GM23338 (cell line): ENCODE measurements around the gene TMEM273. TPM values are rescaled to one million over a fixed set of nuclear protein-coding genes. Genes with fewer than 3 reads are reported as not detected.

ENCODE experiments used
- ATAC-seq: fragments of 200-7000 bp; cut with Tn5 transposase; 3 replicates; pipeline ENCODE4 v1.9.1; 2020
- DNase-seq: peaks from one replicate; pipeline ENCODE4 v3.0.0-alpha.2; 2015; ENCODE audit warnings: low spot score
- H2AFZ ChIP-seq: fragments of 200-600 bp; sonication (generic); 2 replicates; pipeline ENCODE4 v1.8.0; 2016; ENCODE audit warnings: antibody characterized with exemption, mild to moderate bottlenecking, moderate library complexity
- H3F3A ChIP-seq: fragments of 200-600 bp; sonication (generic); replicated peaks from 2 replicates; pipeline ENCODE4 v1.8.0; 2017; ENCODE audit warnings: antibody characterized with exemption, mixed run types, low read depth
- H3K27ac ChIP-seq: fragments of 200-600 bp; sonication (generic); 2 replicates; pipeline ENCODE4 v1.6.1; 2016; ENCODE audit warnings: low read depth
- H3K27me3 ChIP-seq: fragments of 200-600 bp; sonication (generic); 2 replicates; pipeline ENCODE4 v1.8.0; 2016; ENCODE audit warnings: mild to moderate bottlenecking, mixed run types, moderate library complexity; ENCODE audit not compliant: insufficient read depth
- H3K36me3 ChIP-seq: fragments of 200-600 bp; sonication (generic); 2 replicates; pipeline ENCODE4 v1.8.0; 2016; ENCODE audit warnings: mild to moderate bottlenecking; ENCODE audit not compliant: insufficient read depth
- H3K4me1 ChIP-seq: fragments of 200-600 bp; sonication (generic); 2 replicates; pipeline ENCODE4 v1.8.0; 2016; ENCODE audit warnings: mild to moderate bottlenecking, moderate library complexity; ENCODE audit not compliant: insufficient read depth
- H3K4me2 ChIP-seq: fragments of 200-600 bp; sonication (generic); 2 replicates; pipeline ENCODE4 v1.7.1; 2017; ENCODE audit warnings: mixed run types
- H3K4me3 ChIP-seq: fragments of 200-600 bp; sonication (generic); 2 replicates; pipeline ENCODE4 v1.6.1; 2016; ENCODE audit warnings: mixed run types
- H3K79me2 ChIP-seq: fragments of 200-600 bp; sonication (generic); replicated peaks from 2 replicates; pipeline ENCODE4 v1.8.0; 2017; ENCODE audit warnings: mild to moderate bottlenecking; ENCODE audit not compliant: insufficient read depth
- H3K9me2 ChIP-seq: fragments of 200-600 bp; sonication (generic); 2 replicates; pipeline ENCODE4 v1.8.0; 2017; ENCODE audit not compliant: insufficient read depth
- H4K20me1 ChIP-seq: fragments of 200-600 bp; sonication (generic); replicated peaks from 2 replicates; pipeline ENCODE4 v1.8.0; 2017; ENCODE audit warnings: mild to moderate bottlenecking; ENCODE audit not compliant: insufficient read depth
- H3K27ac Mint-ChIP-seq: 2 replicates; pipeline ENCODE4 v1.8.0; 2020; ENCODE audit warnings: inconsistent platforms, mild to moderate bottlenecking, moderate library complexity, mixed read lengths
- H3K27me3 Mint-ChIP-seq: 3 replicates; pipeline ENCODE4 v1.8.0; 2022; ENCODE audit warnings: low read depth, mild to moderate bottlenecking, moderate library complexity, mixed read lengths, inconsistent platforms; ENCODE audit not compliant: insufficient read depth, poor library complexity
- H3K36me3 Mint-ChIP-seq: 3 replicates; pipeline ENCODE4 v1.8.0; 2021; ENCODE audit warnings: low read depth, mild to moderate bottlenecking, inconsistent platforms, moderate library complexity, mixed read lengths
- H3K4me1 Mint-ChIP-seq: 3 replicates; pipeline ENCODE4 v1.8.0; 2020; ENCODE audit warnings: mild to moderate bottlenecking, inconsistent platforms, mixed read lengths
- H3K4me3 Mint-ChIP-seq: 3 replicates; pipeline ENCODE4 v1.8.0; 2021; ENCODE audit warnings: moderate library complexity, mild to moderate bottlenecking, inconsistent platforms, mixed read lengths
- H3K9me3 Mint-ChIP-seq: 3 replicates; pipeline ENCODE4 v1.8.0; 2020; ENCODE audit warnings: moderate library complexity, mild to moderate bottlenecking, inconsistent platforms, mixed read lengths
- CREB1 ChIP-seq: fragments of 250-450 bp; sonication (Bioruptor Pico); IDR thresholded peaks from 2 replicates; pipeline ENCODE4 v1.5.0; 2020; ENCODE audit warnings: low read depth, mild to moderate bottlenecking, moderate library complexity
- EZH2 ChIP-seq: fragments of 200-600 bp; sonication (generic); IDR thresholded peaks from one replicate; pipeline ENCODE4 v1.8.0; 2017; ENCODE audit warnings: antibody characterized with exemption, mild to moderate bottlenecking, low read depth; ENCODE audit not compliant: unreplicated experiment
- EZH2phosphoT487 ChIP-seq: fragments of 200-600 bp; sonication (generic); IDR thresholded peaks from one replicate; pipeline ENCODE4 v1.8.1; 2018; ENCODE audit warnings: antibody characterized with exemption; ENCODE audit not compliant: unreplicated experiment
- JUNB ChIP-seq: IDR thresholded peaks from one replicate; pipeline ENCODE4 v1.6.1; 2016; ENCODE audit warnings: antibody characterized with exemption; ENCODE audit not compliant: unreplicated experiment
- NANOG ChIP-seq: IDR thresholded peaks from 2 replicates; pipeline ENCODE4 v1.6.1; 2016; ENCODE audit warnings: antibody characterized with exemption, borderline replicate concordance
- POLR2AphosphoS5 ChIP-seq: IDR thresholded peaks from 2 replicates; pipeline ENCODE4 v1.6.1; 2016; ENCODE audit warnings: antibody characterized with exemption, low read depth
- STAT1 ChIP-seq: IDR thresholded peaks from one replicate; pipeline ENCODE4 v1.6.1; 2016; ENCODE audit warnings: antibody characterized with exemption; ENCODE audit not compliant: unreplicated experiment
- polyA plus RNA-seq: library from polyadenylated mRNA; unstranded; fragments of >200 nt; fragmentation: Nextera tagmentation; extraction: Ambion mirVana; gene quantifications from 2 replicates; pipeline ENCODE4 v1.2.1, GENCODE V29; 2016
- total RNA-seq: library from RNA; depleted of rRNA; stranded (reverse); fragments of >200 nt; shearing (Covaris generic); gene quantifications from 2 replicates; pipeline ENCODE4 v1.2.3, GENCODE V29; 2014
- TF ChIP-seq, protein P1 (sequence below): fragments of 250-450 bp; sonication (Bioruptor Pico); IDR thresholded peaks from 2 replicates; pipeline ENCODE4 v1.5.0; 2020; ENCODE audit warnings: mild to moderate bottlenecking, moderate library complexity
- TF ChIP-seq, protein P2 (sequence below), 2 experiments: fragments of 200-600 bp in 1 of 2; sonication (generic) in 1 of 2; conservative IDR thresholded peaks; 2 replicates each; pipeline versions ENCODE4 v1.5.1 to v1.6.1; 2016 to 2017; ENCODE audit warnings: antibody characterized with exemption in 2 of 2, low read depth in 2 of 2, mild to moderate bottlenecking in 2 of 2, moderate library complexity in 1 of 2
- TF ChIP-seq, protein P3 (sequence below): IDR thresholded peaks from 2 replicates; pipeline ENCODE4 v1.6.1; 2016; ENCODE audit warnings: antibody characterized with exemption
- TF ChIP-seq, protein P4 (sequence below): IDR thresholded peaks from one replicate; pipeline ENCODE4 v1.6.1; 2018; ENCODE audit warnings: antibody characterized with exemption; ENCODE audit not compliant: unreplicated experiment

TMEM273 gene
- total and polyA plus RNA-seq, 2 experiments from 2014 or later: not detected

DNA sequence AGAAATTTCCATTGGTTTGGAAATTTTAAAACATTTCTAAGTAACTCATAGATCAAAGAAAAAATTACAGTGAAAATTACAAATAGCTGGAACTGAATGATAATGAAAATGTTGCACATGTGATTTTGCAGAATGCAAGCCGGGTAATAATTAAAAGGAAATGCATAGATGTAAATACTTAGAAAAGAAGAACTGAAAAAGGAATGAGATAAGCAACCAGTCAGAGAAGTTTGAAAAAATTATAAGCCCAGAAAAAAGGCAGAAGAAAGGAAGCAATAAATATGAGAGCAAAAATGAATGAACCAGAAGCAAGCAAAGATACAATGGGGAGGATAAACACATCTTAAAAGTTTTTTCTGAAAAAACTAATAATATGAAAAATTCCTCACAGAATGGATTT lies 3.2 kb upstream of the TMEM273 start (continued):
- TF ChIP-seq, protein P1, sequence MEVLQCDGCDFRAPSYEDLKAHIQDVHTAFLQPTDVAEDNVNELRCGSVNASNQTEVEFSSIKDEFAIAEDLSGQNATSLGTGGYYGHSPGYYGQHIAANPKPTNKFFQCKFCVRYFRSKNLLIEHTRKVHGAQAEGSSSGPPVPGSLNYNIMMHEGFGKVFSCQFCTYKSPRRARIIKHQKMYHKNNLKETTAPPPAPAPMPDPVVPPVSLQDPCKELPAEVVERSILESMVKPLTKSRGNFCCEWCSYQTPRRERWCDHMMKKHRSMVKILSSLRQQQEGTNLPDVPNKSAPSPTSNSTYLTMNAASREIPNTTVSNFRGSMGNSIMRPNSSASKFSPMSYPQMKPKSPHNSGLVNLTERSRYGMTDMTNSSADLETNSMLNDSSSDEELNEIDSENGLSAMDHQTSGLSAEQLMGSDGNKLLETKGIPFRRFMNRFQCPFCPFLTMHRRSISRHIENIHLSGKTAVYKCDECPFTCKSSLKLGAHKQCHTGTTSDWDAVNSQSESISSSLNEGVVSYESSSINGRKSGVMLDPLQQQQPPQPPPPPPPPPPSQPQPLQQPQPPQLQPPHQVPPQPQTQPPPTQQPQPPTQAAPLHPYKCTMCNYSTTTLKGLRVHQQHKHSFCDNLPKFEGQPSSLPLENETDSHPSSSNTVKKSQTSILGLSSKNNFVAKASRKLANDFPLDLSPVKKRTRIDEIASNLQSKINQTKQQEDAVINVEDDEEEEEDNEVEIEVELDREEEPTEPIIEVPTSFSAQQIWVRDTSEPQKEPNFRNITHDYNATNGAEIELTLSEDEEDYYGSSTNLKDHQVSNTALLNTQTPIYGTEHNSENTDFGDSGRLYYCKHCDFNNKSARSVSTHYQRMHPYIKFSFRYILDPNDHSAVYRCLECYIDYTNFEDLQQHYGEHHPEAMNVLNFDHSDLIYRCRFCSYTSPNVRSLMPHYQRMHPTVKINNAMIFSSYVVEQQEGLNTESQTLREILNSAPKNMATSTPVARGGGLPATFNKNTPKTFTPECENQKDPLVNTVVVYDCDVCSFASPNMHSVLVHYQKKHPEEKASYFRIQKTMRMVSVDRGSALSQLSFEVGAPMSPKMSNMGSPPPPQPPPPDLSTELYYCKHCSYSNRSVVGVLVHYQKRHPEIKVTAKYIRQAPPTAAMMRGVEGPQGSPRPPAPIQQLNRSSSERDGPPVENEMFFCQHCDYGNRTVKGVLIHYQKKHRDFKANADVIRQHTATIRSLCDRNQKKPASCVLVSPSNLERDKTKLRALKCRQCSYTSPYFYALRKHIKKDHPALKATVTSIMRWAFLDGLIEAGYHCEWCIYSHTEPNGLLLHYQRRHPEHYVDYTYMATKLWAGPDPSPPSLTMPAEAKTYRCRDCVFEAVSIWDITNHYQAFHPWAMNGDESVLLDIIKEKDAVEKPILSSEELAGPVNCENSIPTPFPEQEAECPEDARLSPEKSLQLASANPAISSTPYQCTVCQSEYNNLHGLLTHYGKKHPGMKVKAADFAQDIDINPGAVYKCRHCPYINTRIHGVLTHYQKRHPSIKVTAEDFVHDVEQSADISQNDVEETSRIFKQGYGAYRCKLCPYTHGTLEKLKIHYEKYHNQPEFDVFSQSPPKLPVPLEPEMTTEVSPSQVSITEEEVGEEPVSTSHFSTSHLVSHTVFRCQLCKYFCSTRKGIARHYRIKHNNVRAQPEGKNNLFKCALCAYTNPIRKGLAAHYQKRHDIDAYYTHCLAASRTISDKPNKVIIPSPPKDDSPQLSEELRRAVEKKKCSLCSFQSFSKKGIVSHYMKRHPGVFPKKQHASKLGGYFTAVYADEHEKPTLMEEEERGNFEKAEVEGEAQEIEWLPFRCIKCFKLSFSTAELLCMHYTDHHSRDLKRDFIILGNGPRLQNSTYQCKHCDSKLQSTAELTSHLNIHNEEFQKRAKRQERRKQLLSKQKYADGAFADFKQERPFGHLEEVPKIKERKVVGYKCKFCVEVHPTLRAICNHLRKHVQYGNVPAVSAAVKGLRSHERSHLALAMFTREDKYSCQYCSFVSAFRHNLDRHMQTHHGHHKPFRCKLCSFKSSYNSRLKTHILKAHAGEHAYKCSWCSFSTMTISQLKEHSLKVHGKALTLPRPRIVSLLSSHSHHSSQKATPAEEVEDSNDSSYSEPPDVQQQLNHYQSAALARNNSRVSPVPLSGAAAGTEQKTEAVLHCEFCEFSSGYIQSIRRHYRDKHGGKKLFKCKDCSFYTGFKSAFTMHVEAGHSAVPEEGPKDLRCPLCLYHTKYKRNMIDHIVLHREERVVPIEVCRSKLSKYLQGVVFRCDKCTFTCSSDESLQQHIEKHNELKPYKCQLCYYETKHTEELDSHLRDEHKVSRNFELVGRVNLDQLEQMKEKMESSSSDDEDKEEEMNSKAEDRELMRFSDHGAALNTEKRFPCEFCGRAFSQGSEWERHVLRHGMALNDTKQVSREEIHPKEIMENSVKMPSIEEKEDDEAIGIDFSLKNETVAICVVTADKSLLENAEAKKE (CRISPR knock-in tag): no peak
- TF ChIP-seq CREB1 (no peak), EZH2 (no peak)

DNA sequence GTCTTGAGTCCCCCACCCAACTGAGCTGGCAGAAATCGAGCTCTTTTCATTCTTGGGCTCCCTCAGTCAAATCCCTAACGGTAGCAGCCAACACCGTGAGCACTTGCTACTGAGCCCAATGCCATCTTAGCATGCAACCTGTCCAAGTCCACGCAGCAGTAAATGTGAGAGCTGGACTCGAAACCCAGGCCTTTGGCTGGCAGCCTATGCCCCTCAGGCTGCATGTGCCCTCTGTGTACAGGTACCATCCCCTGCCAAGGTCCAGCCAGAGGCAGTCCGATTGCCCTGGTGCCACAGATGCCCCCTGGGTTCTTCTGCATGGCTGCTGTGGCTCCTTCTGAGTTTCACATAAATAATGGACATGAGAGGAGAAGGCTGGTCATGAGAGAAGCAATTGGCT lies 1.2 kb upstream of the TMEM273 start:
- Mint-ChIP-seq H3K9me3 (no peaks in the 10 kb centered on the region), H3K27me3 (peaks cover 3% of the 10 kb centered on the region), H3K36me3 (no peaks in the 10 kb centered on the region), H3K27ac (no peak overlapping the region), H3K4me3 (no peak overlapping the region), H3K4me1 (peaks cover 4% of the 10 kb centered on the region; the same call in 2 of the 3 replicates)
- DNase-seq (no peak), ATAC-seq (no peak)
- Histone ChIP-seq H3K27ac (no peak overlapping the region), H3K36me3 (no peaks in the 10 kb centered on the region), H3K4me2 (no peak overlapping the region), H2AFZ (no peak overlapping the region), H3K4me1 (no peaks in the 10 kb centered on the region), H3F3A (no peaks in the 10 kb centered on the region), H3K9me2 (no peaks in the 10 kb centered on the region), H3K27me3 (no peaks in the 10 kb centered on the region), H3K79me2 (no peaks in the 10 kb centered on the region), H3K4me3 (no peak overlapping the region), H4K20me1 (no peaks in the 10 kb centered on the region)
- TF ChIP-seq EZH2phosphoT487: no peak
- TF ChIP-seq NANOG: no peak
- no peak for TF ChIP-seq CREB1
- no peak for TF ChIP-seq JUNB
- no peak for TF ChIP-seq POLR2AphosphoS5
- TF ChIP-seq, protein P2, sequence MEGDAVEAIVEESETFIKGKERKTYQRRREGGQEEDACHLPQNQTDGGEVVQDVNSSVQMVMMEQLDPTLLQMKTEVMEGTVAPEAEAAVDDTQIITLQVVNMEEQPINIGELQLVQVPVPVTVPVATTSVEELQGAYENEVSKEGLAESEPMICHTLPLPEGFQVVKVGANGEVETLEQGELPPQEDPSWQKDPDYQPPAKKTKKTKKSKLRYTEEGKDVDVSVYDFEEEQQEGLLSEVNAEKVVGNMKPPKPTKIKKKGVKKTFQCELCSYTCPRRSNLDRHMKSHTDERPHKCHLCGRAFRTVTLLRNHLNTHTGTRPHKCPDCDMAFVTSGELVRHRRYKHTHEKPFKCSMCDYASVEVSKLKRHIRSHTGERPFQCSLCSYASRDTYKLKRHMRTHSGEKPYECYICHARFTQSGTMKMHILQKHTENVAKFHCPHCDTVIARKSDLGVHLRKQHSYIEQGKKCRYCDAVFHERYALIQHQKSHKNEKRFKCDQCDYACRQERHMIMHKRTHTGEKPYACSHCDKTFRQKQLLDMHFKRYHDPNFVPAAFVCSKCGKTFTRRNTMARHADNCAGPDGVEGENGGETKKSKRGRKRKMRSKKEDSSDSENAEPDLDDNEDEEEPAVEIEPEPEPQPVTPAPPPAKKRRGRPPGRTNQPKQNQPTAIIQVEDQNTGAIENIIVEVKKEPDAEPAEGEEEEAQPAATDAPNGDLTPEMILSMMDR (conservative IDR thresholded peaks at IDR 0.05; ENCODE audit: low read depth in 2 of 2): no peak
- TF ChIP-seq STAT1: no peak
- TF ChIP-seq, protein P3, sequence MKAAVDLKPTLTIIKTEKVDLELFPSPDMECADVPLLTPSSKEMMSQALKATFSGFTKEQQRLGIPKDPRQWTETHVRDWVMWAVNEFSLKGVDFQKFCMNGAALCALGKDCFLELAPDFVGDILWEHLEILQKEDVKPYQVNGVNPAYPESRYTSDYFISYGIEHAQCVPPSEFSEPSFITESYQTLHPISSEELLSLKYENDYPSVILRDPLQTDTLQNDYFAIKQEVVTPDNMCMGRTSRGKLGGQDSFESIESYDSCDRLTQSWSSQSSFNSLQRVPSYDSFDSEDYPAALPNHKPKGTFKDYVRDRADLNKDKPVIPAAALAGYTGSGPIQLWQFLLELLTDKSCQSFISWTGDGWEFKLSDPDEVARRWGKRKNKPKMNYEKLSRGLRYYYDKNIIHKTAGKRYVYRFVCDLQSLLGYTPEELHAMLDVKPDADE: no peak
- TF ChIP-seq, protein P4, sequence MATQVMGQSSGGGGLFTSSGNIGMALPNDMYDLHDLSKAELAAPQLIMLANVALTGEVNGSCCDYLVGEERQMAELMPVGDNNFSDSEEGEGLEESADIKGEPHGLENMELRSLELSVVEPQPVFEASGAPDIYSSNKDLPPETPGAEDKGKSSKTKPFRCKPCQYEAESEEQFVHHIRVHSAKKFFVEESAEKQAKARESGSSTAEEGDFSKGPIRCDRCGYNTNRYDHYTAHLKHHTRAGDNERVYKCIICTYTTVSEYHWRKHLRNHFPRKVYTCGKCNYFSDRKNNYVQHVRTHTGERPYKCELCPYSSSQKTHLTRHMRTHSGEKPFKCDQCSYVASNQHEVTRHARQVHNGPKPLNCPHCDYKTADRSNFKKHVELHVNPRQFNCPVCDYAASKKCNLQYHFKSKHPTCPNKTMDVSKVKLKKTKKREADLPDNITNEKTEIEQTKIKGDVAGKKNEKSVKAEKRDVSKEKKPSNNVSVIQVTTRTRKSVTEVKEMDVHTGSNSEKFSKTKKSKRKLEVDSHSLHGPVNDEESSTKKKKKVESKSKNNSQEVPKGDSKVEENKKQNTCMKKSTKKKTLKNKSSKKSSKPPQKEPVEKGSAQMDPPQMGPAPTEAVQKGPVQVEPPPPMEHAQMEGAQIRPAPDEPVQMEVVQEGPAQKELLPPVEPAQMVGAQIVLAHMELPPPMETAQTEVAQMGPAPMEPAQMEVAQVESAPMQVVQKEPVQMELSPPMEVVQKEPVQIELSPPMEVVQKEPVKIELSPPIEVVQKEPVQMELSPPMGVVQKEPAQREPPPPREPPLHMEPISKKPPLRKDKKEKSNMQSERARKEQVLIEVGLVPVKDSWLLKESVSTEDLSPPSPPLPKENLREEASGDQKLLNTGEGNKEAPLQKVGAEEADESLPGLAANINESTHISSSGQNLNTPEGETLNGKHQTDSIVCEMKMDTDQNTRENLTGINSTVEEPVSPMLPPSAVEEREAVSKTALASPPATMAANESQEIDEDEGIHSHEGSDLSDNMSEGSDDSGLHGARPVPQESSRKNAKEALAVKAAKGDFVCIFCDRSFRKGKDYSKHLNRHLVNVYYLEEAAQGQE: no peak
